Measurements from ENCODE around the gene CHD9.

CHD9 gene

DNA sequence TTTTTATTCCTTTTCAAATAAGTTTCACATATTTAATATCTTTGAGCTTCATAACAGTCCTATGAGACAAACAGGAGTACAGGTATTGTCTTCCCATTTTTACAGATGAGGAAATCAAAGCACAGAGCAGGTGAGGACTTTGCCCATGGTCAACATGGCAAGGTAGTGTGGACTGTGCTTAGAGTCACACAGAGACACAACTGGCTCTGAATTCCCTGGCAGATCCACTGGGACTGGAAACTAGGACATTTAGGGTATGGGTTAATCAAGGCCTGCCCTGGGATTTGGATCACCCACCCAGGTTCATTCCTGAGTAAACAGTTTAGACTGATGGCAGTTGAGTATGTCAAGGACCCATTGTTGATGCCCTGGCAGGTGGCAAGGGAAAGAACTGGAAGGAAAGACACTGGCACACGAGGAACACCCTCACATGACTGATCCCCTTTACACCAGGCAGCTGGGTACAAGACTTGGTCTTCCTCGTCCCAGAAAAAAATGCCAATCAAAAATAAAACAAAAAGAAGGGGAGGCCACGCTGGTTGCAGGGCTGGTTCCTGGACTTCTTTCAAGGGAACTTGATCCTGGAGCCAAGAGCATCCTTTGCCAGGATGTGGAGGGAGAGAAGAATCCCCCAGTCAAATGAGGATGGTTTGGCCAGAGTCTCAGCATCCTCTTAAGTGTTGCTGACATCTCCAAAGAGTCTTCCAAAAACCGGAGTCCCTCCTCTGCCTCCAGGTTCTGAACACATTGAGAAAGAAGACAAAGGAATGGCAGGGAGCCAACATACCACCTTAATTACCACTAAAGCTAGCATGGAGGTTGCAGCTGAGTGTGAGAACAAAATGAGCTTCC lies 34.9 kb downstream of the CHD9 start:
- no peak overlapping the region for H3K4me3 ChIP-seq (ENCODE audit: low read length)
- DNase-seq (ENCODE audit: low read depth): no peak
- TF ChIP-seq CTCF (conservative IDR thresholded peaks at IDR 0.05; ENCODE audit: low read depth, low read length): no peak

- H3K4me3 ChIP-seq (ENCODE audit: low read length): no peak overlapping the region
- no peak for DNase-seq (ENCODE audit: low read depth)
- TF ChIP-seq CTCF (conservative IDR thresholded peaks at IDR 0.05; ENCODE audit: low read depth, low read length): no peak
Measured at GRCh38 chr16:53090286-53090590, 35.4 kb downstream of the CHD9 start.

DNA sequence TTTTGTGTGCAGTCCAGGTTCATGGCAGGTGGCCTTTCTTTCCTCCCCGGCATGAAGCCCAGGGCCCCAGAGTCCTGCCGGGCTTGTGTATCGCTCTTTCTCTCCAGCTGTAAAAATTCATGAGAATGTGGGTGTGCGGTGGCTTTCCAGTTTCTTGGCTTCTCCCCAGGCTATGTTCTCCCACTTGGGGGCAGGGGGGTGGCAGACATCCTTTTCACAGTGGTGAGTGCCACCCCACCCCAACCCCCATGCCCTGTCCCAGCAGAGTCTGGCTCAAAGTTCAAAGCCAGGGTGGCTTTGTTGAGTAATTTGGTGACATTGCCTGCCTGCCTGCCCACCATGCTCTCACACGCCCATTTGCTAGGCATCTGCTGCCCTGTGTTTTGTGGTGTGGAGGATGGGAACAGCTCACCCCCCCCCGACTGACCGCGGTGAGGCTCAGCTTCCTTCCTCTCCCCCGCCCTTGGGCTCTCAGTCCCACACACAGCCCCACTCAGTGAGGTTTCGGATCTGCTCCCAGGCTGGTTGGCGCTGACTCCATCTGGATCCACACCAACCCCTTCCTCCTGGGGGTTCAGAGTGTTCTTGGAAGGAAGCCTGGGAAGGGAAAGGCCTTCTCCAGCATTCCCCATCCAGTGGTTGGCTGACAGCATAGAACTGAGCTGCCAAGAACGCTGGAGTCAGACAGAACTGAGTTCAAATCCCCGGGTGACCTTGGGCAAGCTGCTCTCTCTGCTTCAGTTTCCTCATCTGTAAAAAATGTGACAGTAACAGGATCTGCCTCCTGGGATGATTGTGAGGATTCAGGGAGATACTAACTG lies 36.0 kb downstream of the CHD9 start:
- no peak for DNase-seq (ENCODE audit: low read depth)
- no peak overlapping the region for H3K4me3 ChIP-seq (ENCODE audit: low read length)

GRCh38 chr16:53091466-53092211 lies 36.8 kb downstream of the CHD9 start:
- H3K4me3 ChIP-seq (ENCODE audit: low read length): no peak overlapping the region
- DNase-seq (ENCODE audit: low read depth): no peak
- TF ChIP-seq CTCF (conservative IDR thresholded peaks at IDR 0.05; ENCODE audit: low read depth, low read length): no peak

More for the DNA sequence above, 36.0 kb downstream of the CHD9 start:
- TF ChIP-seq CTCF (conservative IDR thresholded peaks at IDR 0.05; ENCODE audit: low read depth, low read length): no peak

DNA sequence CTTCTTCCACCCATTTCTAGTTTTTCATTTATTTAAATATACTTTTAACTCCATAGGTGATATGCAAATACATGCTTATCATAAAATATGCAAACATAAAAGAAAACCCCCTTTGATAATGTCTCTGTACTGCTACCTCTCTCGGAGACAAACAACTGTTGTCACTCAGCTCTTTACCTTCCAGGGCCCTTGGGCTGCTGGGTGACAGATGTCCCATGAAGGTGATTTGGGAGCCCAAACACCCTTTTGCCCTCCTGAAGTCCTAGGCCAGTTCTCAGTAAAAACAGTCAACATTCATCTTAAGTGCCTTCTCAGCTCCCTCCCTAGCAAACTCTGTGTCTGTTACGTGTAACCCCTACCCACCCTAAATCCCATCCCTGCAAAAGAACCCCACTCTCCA lies 37.5 kb downstream of the CHD9 start:
- H3K4me3 ChIP-seq (ENCODE audit: low read length): no peak overlapping the region
- no peak for DNase-seq (ENCODE audit: low read depth)
- no peak for TF ChIP-seq CTCF (conservative IDR thresholded peaks at IDR 0.05; ENCODE audit: low read depth, low read length)

DNA sequence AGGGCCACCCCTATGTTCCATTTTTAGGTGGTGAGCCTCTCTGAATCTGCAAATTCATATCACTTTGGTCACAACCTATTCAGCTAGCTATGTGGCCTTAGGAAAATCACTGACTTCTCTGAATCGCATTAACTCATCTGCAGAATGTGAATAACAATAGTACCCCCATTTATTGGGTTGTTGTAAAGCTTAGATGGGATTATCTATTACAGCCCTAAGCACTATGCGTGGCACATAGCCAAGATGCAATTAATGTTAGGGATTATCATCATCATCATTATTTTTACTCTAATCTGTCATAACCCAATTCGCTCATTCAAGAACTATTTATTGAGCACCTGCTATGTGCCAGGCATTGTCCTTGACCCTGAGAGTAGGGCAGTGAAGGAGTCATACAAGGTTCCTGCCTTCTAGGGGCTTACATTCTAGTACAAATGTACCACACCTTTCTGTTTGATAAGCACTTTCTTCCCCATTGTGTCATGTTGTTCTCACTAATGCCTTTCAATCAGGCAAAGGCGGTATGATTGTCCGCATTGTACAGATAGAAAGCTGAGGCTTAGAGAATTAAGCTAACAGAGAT lies 38.5 kb downstream of the CHD9 start:
- DNase-seq (ENCODE audit: low read depth): no peak
- no peak for TF ChIP-seq CTCF (conservative IDR thresholded peaks at IDR 0.05; ENCODE audit: low read depth, low read length)
- H3K4me3 ChIP-seq (ENCODE audit: low read length): no peak overlapping the region

Measured in retinal pigment epithelial cell (primary cell).